HL-60/S4 treated with retinoic acid at 250 ng/mL for 4 days and 3 days (cell line): ENCODE data around the gene SETDB1.

Experiments used
- in situ Hi-C: fragments of 300-500 bp; cut with MboI; formaldehyde crosslinking; loops from 2 replicates; pipeline ENCODE4 v1.7.0; 2022; ENCODE audit warnings: low sequenced_read_pairs

Gene SETDB1

DNA sequence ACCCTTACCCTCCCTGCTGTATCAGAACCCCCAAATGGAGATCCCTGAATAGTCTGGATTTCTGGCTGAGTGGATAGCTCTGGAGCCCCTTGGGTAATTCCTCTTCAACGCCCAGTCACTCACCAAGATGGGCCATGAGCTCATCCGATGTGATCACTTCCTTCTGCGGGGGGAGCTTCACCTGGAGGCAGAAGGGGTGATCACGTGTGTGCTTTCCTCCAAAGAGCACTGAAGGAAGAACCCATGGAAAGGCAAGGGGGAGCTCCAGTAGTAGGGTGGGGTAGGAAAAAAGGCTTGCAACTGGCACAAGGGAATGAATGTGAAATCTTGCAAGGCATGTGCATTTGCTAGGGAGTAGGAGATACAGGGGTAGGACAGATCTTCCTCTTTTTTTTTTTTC, 75.4 kb downstream of the SETDB1 start:
- in situ Hi-C loops = no loop called here

DNA sequence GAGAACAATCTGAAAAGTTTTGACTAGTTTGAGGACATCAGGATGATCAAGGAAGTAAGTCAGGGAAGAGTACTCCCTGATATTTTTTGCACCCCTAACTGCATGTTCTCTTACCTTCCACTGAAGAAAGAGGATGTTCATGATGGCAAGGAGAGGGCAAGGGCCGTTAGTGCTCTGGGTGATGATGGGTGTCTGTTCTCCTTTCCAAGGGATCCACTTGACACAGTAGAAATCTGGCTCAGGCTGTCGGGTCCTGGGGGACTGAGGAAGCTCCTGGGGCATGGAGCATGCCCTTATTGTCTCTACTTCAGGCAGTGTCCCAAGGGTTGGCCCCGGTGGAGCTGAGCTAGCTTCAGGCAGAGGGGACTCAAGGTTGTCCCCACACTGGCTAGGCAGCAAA, 75.9 kb downstream of the SETDB1 start:
- in situ Hi-C loops = no loop called here

DNA sequence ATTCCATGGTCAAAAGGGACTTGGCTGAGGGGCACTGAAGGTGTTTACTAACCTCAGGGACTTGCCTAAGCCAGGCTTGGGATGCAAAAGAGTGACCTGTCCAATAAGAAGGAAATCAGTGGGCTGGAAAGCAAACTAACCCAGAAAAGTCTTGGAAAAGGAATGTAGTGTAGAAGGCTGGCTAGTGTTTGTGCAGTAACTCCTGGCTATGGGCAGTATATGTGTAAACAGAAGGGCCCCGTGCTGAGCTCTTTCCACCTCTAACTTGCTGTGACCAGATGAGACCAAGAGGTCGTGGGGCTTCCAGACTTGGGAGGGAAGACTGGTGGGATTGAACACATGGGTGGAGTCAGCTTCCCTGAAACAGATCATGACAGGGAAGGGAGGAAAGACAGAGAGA, 76.4 kb downstream of the SETDB1 start:
- in situ Hi-C loops = no loop called here

DNA sequence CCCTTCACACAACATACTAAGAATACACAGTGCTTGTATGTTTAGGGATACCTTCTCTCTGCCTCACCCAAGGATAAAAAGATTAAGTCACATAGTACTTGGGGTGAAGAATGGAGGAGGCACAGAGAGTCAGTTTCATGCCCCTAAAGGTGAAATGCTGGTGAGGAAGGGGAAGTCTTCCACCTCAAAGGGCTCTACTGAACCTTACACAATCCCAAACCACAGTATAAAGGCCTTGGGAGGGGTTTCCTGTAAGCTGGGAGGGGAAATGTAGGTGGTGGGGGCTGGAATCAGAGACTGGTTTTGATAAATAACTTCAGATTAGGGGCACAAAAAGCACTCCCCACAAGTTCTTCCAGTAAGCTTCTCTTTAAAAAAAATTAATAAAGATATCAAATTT, 77.0 kb downstream of the SETDB1 start:
- in situ Hi-C loops = no loop called here

DNA sequence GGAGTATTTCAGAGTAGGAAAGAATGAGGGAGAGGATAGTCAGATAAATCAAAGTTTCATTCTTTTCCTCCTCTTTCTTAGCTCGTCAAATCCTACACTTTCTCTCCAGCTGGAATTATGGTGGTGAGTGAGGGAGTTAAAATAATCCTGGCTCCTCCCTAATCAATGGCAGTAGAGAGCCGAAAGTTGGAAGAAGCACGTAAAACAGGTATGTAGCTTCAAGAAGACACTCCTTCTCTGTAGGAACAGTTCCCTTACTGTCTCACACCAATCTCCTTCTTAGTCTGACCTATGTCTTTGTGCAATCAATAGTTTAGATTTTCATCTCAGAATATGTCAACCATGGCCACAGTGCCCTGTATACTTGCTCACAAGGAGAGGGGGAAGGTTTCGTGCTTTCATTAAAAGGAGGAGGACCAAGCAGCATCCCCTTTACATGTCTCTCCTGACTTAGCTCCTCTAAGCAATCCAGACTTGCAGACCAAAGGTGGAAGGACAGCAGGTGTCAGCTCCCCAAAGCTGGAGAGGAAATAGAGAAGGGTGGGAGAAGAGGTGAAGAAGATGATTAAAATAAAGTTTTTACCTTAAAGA, 79.7 kb downstream of the SETDB1 start:
- in situ Hi-C loops = no loop called here

DNA sequence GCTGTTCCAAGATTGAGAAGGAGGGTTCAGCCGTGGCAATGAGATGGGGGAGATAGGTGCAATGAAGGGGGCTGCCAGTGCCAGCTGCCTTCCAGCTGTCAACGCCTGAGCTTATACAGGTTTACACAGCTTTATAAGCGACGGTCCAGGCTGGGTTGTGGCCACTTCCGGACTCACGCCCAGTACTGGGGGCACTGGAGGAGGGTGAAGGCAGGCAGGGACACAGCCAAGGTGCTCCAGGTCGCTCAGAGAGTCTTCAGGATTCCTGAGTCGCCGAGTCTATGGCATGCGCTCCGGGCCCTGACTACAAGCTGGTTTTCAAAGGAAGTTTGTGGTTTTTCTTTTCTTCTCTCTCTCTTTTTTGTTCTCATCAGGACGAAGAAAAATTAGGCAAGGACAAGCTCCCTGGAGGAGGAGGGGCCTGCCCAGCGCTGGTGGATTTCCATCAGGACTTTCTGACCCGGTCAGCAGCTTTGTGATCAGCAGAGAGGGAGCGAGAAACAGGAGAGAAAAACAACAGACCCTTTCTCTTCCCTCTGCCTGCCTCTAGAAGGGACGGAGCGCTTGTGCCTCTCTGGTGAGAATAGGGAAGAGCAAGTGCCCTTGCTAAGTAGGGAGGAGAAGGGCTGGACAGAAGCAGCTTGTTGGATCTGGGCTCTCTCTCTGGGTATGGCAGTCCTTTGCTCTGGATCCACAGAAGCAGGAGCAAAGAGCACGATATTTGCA, 80.3 kb downstream of the SETDB1 start, which contains the start of gene MINDY1:
Gene MINDY1, minus strand, starts transcription at position 576 of the 726 bp plus-strand sequence. CDS start 4,285 bp downstream, outside the sequence.
- in situ Hi-C loops = no loop called here

DNA sequence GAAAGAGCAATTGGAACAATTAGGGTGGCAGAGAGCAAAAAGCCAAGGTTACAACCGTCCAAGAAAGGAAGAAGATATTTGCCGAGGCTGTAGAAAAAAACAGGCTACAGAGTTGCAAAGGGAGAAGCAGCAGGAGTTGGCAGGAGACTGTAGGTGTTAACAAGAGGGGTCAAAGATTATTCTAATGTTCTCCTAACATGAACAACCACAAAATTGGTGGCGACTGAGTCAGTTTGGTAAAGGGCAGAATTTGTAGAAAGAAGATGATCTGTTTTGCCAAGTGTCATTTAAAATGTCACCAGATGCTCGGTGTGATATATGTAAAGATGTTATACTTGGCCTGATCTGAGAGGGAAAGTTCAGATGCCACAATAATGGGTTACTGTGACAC, 81.7 kb downstream of the SETDB1 start:
- in situ Hi-C loops = no loop called here

DNA sequence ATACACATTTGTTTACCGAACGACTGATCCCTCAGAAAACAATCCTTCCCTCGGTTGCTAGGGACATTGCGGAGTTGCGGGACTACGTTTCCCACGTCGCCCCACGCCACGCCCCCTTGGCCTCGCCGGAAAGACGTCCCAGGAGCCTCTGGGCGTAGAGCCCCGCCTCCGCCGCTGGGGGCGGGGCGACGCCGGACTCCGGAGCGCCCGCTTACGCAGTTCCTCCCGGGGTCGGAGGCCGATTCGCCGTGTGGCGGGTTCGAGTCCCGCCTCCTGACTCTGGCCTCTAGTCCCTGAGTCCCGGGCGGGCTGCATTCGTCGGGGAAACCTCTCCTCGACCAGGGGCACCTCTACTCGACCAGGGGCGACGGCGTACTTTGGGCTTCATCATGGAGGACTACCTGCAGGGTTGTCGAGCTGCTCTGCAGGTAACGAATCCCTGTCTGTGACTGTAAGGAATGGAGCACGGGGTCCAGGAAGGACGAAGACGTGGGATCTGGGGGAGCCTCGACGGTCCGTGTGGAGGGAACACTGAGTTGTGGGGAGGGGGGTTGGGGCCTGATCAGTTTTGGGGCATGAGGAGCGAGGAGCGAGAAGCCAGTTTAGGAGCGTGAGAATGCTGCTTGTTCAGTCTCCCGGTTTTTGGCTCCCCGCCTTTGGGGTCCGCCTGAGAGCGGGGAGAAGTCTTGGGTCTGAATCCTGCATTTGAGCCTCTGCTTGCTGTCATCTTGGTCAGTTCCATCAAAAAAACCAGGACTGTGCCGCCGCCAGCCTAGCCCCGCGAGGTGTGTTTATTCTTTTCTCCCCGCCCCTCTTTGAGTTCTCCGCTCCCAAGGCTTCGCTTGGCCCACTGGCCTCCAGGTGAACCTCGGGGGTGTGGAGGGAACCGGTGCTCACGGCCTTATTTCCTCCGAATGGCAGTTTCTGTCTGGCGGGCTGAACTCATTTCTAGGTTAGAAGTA, 82.4 kb downstream of the SETDB1 start, which contains the start of gene PRUNE1:
Gene PRUNE1, plus strand, starts transcription at position 206 of the 962 bp plus-strand sequence. Its CDS starts 184 bp downstream, at position 390.
- in situ Hi-C loops = no loop called here

DNA sequence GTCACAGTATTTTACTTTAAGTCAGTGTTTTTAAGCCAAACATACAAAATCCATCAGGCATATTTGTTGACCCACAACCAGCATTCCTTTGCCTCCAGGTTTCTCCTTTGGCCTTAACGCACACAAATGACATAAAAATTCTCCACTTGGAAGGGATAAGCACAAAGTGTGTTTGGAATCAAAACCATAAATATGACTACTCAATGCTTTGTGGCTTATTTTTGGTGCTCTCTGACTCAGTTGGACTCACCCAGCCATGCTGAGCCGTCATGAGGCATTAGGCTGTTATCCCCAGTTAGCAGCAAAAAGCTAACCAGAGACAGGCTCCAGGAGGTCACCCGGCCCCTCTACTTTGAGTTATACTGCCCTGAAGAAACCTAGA, 83.0 kb downstream of the SETDB1 start:
- in situ Hi-C loops = no loop called here

DNA sequence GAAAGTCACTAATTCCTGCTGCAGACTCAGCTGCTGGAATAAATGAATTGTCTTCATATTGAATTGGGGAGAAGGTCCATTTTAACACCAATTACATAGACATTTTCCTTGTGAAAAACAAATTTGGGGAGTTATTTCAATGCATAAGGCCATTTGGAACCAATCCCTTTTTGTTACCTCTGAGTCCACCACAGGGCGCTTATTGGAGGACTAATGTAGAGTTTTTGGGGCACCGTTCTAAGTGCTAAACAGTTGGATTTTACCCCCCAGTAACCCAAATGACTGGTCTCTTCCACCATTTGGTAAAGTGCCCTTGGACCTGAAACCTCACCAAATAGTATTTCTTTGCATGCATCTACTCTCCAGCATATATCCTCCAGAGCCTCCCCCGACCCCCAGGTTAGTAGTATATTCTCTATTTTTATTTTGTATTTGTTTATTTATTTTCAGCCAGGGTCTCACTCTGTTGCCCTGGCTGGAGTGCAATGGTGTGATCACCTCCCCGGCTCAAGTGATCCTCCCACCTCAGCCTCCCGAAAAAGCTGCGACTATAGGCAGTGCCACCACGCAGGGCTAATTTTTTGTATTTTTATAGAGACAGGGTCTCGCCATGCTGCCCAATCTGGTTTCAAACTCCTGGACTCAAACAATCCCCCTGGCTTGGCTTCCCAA, 83.6 kb downstream of the SETDB1 start:
- in situ Hi-C loops = no loop called here

DNA sequence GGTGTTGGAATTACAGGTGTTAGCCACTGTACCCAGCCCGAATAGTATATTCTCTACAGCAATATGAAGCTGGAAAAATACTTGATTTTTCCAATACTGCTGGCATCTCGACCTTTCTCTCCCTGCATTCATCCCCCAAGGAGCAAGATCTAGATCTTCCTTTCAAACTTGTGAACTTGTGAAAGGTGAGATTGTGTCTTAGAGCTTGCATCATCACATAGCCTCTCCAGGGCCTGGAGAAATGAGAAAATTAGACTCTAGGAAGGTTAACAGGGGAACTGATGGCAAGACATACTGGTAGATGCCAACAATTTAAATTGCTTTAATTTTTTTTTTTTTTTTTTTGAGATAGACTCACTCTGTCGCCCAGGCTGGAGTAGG, 84.2 kb downstream of the SETDB1 start:
- in situ Hi-C loops = no loop called here

DNA sequence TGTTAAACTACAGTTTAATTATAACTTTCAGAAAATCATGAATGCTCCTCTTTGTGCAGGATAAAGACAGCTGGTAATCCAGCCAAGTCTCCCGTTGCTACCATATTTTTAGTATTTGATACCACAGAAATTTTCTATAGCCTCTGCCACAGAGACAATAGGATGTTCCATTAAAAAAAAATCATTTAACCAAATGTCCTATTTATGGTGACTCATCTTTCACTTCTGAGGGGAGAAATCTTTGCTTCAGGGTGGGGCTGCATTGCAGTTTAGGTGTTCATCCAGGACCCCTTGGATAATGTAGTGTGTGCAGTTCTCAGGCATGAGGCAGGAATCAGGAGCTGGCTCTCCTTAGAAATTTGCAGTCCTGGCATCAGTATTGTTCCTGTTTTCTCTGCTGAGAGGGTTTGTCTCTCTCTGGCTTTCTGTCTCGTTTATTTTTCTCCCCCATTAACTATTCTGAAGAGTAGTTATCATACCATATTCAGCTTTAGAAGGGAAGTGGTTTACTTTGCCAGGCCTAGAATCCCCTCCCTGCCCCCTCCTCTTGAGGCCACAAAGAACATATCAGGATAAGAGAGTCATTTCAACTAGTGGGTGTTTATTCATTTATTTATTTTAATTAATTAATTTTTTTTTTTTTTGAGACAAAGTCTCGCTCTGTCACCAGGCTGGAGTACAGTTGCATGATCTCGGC, 85.1 kb downstream of the SETDB1 start:
- in situ Hi-C loops = no loop called here

DNA sequence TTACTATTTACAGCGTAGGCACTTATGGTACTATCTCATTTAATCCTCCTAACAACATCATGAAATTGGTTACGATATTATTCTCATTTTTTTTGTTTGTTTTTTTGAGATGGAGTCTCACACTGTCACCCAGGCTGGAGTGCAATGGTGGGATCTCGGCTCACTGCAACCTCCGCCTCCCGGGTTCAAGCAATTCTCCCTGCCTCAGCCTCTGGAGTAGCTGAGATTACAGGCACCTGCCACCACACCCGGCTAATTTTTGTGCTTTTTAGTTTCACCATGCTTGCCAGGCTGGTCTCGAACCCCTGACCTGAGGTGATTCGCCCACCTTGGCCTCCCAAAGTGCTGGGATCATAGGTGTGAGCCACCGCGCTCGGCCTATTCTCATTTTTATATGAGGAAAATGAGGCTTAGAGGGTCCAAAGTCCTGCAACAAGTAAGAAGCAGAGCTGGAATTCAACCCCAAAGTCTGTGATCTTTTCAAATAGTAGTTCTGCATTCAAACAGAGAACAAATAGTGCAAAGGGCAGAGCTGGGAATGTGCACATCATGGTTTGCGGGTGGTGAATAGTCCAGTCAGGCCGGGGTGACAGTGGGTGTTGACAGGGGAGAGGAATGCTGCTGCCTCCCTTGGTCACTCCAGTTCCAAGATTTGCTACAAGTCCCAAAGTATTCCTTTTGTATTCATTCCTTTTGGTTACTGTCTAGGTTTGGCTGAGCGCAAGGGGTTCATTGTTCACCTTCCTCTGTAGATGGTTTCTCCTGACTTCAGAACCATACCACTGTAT, 86.7 kb downstream of the SETDB1 start:
- in situ Hi-C loops = no loop called here

DNA sequence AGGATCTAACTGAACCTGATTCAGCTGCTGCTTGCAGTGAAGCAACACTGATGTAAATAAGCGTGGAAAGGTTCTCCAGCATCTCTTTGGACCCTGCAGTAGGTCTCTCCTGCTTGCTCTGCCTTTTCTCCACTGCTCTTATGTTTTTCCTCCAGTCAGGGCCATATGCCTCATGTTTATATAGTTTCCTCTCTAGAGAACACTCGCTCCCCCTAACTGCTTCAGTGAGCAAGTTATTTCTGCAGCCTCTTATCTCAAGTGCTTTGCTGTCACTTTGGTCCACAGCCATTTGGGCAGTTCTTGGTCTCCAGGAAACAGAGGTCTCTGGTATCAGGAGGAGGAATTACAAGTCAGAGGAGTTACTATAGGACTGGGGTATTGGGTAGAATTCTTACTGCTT, 87.4 kb downstream of the SETDB1 start:
- in situ Hi-C loops = no loop called here
